ENCODE results near the gene CCDC40. TPM values are rescaled to one million over a fixed set of nuclear protein-coding genes. Genes with fewer than 3 reads are reported as not detected.

CCDC40 gene
- total and polyA plus RNA-seq, 4 experiments from 2014 or later: 0.28 to 1.3 TPM; not detected in 2

DNA sequence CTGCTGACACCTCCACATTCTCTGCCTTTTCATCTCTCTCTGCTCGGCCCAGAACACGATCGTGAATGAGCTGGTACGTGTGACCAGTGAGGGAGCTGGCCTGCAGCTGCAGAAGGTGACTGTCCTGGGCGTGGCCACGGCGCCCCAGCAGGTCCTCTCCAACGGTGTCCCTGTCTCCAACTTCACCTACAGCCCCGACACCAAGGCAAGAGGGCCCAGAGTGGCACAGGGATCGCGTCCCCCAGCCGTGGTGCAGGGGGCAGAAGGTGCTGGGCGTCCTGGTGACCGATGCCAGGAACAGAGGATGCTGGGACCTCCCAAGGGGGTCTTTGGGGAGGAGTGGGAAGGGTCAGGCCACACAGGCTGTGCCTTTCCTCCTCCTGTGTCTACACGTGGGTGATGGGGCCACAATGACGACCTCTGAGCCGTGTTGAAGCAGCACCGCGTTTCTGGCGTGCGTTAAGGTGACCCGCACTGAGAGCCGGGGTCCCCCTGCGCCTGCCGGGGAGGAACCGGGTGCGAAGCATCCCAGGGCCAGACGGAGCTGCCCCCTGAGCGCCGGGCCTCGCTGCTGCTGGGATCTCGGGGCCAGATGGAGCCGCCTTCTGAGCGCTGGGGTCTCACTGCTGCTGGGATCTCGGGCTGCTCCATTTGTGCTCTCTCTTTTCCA, 82.3 kb downstream of the CCDC40 start:
- Mint-ChIP-seq H3K4me1 (no peaks in the 10 kb centered on the region), H3K27ac (no peak overlapping the region), H3K27me3 (no peaks in the 10 kb centered on the region), H3K4me3 (no peak overlapping the region), H3K9me3 (peaks cover 0 to 6% (median 0%) of the 10 kb centered on the region in 8 donors), H3K36me3 (no peaks in the 10 kb centered on the region)
- Histone ChIP-seq H3K27ac (ENCODE audit: low read depth, low read length) (no peak overlapping the region), H3K36me3 (ENCODE audit: insufficient read depth, low read length) (no peaks in the 10 kb centered on the region), H3K4me3 (ENCODE audit: low read length in 2 of 2) (no peak overlapping the region), H3K9me3 (ENCODE audit: control insufficient read depth in 1 of 2, low read length in 2 of 2) (no peaks in the 10 kb centered on the region), H3K27me3 (ENCODE audit: insufficient read depth, low read length) (no peaks in the 10 kb centered on the region), H3K4me1 (ENCODE audit: insufficient read depth, low read length) (no peaks in the 10 kb centered on the region)
- POLR2A ChIA-PET (ENCODE audit: partially characterized antibody): interaction anchor here (1.2 kb wide), 1 partner anchor 17 kb away, joined by 6 read pairs; the partner anchor contains the start of gene GAA
- intact Hi-C loops (cut with micrococcal nuclease): no loop called here
- no peak for DNase-seq
- CTCF ChIA-PET (ENCODE audit: partially characterized antibody): no interaction called here

GRCh38 chr17:80119271-80119791, 82.9 kb downstream of the CCDC40 start:
- POLR2A ChIA-PET (ENCODE audit: partially characterized antibody): interaction anchor here (1.2 kb wide), 1 partner anchor 18 kb away, joined by 6 read pairs; the partner anchor contains the start of gene GAA
- Mint-ChIP-seq H3K27me3 (no peaks in the 10 kb centered on the region), H3K9me3 (peaks cover 0 to 6% (median 0%) of the 10 kb centered on the region in 8 donors), H3K36me3 (no peaks in the 10 kb centered on the region), H3K27ac (no peak overlapping the region), H3K4me1 (no peaks in the 10 kb centered on the region), H3K4me3 (no peak overlapping the region)
- H3K9me3 ChIP-seq (ENCODE audit: control insufficient read depth in 1 of 2, low read length in 2 of 2): no peaks in the 10 kb centered on the region
- DNase-seq: no peak
- H3K36me3 ChIP-seq (ENCODE audit: insufficient read depth, low read length): no peaks in the 10 kb centered on the region
- CTCF ChIA-PET (ENCODE audit: partially characterized antibody): no interaction called here
- H3K4me1 ChIP-seq (ENCODE audit: insufficient read depth, low read length): no peaks in the 10 kb centered on the region
- no peak overlapping the region for H3K4me3 ChIP-seq (ENCODE audit: low read length in 2 of 2)
- no peaks in the 10 kb centered on the region for H3K27me3 ChIP-seq (ENCODE audit: insufficient read depth, low read length)
- intact Hi-C loops (cut with micrococcal nuclease): no loop called here
- H3K27ac ChIP-seq (ENCODE audit: low read depth, low read length): no peak overlapping the region

DNA sequence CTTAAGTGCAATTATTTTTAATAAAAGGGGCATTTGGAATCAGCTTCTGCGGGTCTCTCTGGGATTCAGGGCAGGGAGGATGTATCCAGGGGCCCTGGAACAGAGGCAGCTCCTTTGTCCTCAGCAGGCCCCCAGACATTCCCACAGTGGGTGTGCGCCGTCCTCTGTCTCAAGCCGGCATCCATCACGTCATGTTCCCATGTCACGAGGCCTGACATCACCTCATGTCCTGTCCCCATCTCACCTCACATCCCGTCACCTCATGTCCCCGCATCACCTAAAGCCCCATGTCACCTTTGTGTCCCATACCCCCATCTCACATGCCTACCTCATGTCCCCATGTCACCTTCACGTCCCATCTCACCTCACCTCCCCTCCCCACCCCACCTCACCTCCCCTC, 83.4 kb downstream of the CCDC40 start:
- no peak overlapping the region for H3K27ac ChIP-seq (ENCODE audit: low read depth, low read length)
- Mint-ChIP-seq H3K36me3 (no peaks in the 10 kb centered on the region), H3K27ac (no peak overlapping the region), H3K27me3 (no peaks in the 10 kb centered on the region), H3K9me3 (peaks cover 0 to 6% (median 0%) of the 10 kb centered on the region in 8 donors), H3K4me3 (no peak overlapping the region), H3K4me1 (no peaks in the 10 kb centered on the region)
- ChIA-PET POLR2A (ENCODE audit: partially characterized antibody) (interaction anchor here (1.2 kb wide), 1 partner anchor 18 kb away, joined by 6 read pairs; the partner anchor contains the start of gene GAA), CTCF (ENCODE audit: partially characterized antibody) (no interaction called here)
- no peak for DNase-seq
- no peaks in the 10 kb centered on the region for H3K9me3 ChIP-seq (ENCODE audit: control insufficient read depth in 1 of 2, low read length in 2 of 2)
- no peaks in the 10 kb centered on the region for H3K27me3 ChIP-seq (ENCODE audit: insufficient read depth, low read length)
- H3K4me3 ChIP-seq (ENCODE audit: low read length in 2 of 2): no peak overlapping the region
- no peaks in the 10 kb centered on the region for H3K4me1 ChIP-seq (ENCODE audit: insufficient read depth, low read length)
- H3K36me3 ChIP-seq (ENCODE audit: insufficient read depth, low read length): no peaks in the 10 kb centered on the region
- intact Hi-C loops (cut with micrococcal nuclease): no loop called here

DNA sequence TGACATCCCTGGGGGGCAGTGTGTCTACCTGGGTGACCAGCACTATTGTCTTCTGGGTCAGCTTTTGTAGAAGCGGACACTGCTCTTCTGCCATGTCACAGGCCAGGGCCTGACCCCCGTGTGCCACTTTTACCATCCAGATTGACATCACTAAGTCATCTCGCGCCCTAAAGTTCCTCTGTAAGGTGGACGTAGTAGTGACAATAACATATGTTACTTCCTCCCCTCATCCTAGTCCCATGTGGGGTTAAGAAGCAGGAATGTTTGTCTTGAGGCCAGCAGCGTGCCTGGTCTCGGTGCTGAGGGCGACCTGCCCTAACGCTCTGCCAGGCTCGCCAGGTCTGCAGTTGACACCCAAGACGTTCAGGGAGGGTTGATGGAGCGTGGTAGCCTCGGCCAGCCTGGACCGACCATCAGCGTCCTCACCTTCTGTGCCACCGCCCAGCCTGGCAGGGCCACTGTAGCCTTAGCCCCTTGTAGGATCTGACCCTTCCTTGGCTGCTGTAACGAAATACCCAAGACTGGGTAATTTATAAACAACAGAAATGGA, 85.7 kb downstream of the CCDC40 start:
- H3K4me1 ChIP-seq (ENCODE audit: insufficient read depth, low read length): no peaks in the 10 kb centered on the region
- no peaks in the 10 kb centered on the region for H3K36me3 ChIP-seq (ENCODE audit: insufficient read depth, low read length)
- ChIA-PET POLR2A (ENCODE audit: partially characterized antibody) (no interaction called here), CTCF (ENCODE audit: partially characterized antibody) (no interaction called here)
- Mint-ChIP-seq H3K9me3 (no peaks in the 10 kb centered on the region), H3K27me3 (peaks cover 3 to 5% of the 10 kb centered on the region in 2 donors), H3K4me3 (no peak overlapping the region), H3K36me3 (no peaks in the 10 kb centered on the region), H3K4me1 (no peaks in the 10 kb centered on the region), H3K27ac (peak overlapping the region in 1 of 7 donors; percentile 65)
- no peak overlapping the region for H3K4me3 ChIP-seq (ENCODE audit: low read length in 2 of 2)
- H3K9me3 ChIP-seq (ENCODE audit: control insufficient read depth in 1 of 2, low read length in 2 of 2): no peaks in the 10 kb centered on the region
- no peaks in the 10 kb centered on the region for H3K27me3 ChIP-seq (ENCODE audit: insufficient read depth, low read length)
- DNase-seq: no peak
- intact Hi-C loops (cut with micrococcal nuclease): no loop called here
- no peak overlapping the region for H3K27ac ChIP-seq (ENCODE audit: low read depth, low read length)

DNA sequence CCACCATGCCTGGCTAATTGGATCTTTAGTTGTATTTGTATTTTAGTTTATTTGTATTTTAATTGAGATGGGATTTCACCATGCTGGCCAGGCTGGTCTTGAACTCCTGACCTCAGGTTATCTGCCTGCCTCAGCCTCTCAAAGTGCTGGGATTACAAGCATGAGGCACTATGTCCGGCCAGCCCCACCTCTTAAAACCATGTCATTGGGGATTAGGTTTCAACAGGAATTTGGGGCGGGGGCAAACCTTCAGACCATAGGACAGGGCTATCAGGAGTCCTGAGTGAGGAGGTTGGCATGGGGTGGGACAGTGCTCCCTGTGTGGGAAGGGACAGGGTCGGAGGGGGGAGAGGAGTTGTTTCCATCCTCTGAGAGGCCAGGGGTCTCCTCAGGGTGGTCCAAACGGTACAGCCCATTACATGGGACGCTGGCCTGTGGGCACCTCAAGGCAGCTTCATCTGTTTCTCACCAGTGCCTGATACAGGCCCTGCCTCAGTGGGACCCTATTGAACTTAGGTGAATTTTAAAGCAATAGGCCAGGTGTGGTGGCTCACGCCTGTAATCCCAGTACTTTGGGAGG, 86.6 kb downstream of the CCDC40 start:
- CTCF ChIA-PET (ENCODE audit: partially characterized antibody): no interaction called here

DNA sequence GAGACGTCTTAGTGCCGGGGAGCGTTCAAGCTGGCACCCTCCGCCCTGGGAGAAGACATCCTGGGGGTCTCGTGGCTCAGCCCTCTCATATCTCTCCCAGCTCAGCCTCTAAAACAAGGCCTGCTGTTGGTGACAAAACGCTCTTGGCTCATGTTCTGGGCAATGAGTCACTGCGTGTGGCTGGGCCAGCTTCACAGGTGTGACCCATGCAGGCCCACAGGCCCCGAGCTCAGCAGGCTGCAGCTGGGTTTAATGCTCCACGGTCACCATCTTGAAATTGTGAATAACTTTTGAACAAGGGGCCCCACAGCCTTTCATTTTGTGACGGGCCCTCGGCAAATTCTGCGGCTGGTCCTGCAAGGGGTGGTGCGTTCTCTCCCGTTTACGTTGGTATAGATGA, 87.3 kb downstream of the CCDC40 start:
- ChIA-PET POLR2A (ENCODE audit: partially characterized antibody) (no interaction called here), CTCF (ENCODE audit: partially characterized antibody) (no interaction called here)

More for the DNA sequence above, 86.6 kb downstream of the CCDC40 start:
- H3K4me1 Mint-ChIP-seq: no peaks in the 10 kb centered on the region
- no peak overlapping the region for H3K4me3 Mint-ChIP-seq
- H3K27me3 Mint-ChIP-seq: peaks cover 3 to 5% of the 10 kb centered on the region in 2 donors
- H3K27ac Mint-ChIP-seq: no peak overlapping the region
- DNase-seq: no peak
- H3K4me1 ChIP-seq (ENCODE audit: insufficient read depth, low read length): no peaks in the 10 kb centered on the region
- no peak overlapping the region for H3K27ac ChIP-seq (ENCODE audit: low read depth, low read length)
- no peaks in the 10 kb centered on the region for H3K36me3 ChIP-seq (ENCODE audit: insufficient read depth, low read length)
- POLR2A ChIA-PET (ENCODE audit: partially characterized antibody): no interaction called here
- no peaks in the 10 kb centered on the region for H3K9me3 ChIP-seq (ENCODE audit: control insufficient read depth in 1 of 2, low read length in 2 of 2)
- intact Hi-C loops (cut with micrococcal nuclease): no loop called here
- H3K4me3 ChIP-seq (ENCODE audit: low read length in 2 of 2): no peak overlapping the region
- H3K36me3 Mint-ChIP-seq: no peaks in the 10 kb centered on the region
- no peaks in the 10 kb centered on the region for H3K27me3 ChIP-seq (ENCODE audit: insufficient read depth, low read length)
- no peaks in the 10 kb centered on the region for H3K9me3 Mint-ChIP-seq

DNA sequence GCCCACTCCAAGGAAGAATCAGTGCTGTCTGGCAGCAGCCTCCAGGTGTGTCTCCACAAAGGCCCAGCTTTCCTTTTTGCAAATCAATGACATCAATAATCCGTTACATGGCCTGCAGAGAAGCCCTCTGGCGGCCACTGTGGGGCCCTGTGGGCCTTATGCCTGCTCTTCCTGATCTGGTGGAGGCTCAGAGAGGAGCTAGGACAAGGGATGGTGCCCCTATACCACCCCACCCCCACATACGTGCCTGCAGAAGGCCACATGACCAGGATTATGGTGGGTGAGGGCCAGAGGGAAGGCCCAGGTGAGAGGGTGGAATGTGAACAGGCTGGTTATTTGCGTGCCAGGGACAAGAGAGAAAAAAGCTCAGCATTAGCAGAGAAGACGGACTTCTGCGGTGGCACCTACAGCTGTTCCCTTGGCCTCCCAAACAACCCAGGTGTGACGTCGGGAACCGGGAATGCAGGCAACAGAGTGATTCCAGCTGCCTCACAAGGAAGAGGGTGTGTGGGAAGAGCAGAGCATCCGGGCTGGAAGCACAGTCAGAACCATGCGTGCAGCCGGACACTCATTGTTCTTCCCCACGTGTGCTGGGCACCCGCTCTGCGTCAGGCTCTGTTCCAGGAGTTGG, 88.0 kb downstream of the CCDC40 start:
- no peak overlapping the region for H3K27ac ChIP-seq (ENCODE audit: low read depth, low read length)
- Mint-ChIP-seq H3K4me1 (no peaks in the 10 kb centered on the region), H3K36me3 (no peaks in the 10 kb centered on the region), H3K4me3 (no peak overlapping the region), H3K27ac (peak overlapping the region in 1 of 7 donors; percentile 12), H3K9me3 (no peaks in the 10 kb centered on the region), H3K27me3 (peaks cover 4 to 5% of the 10 kb centered on the region in 2 donors)
- ChIA-PET CTCF (ENCODE audit: partially characterized antibody) (interaction anchor here (1.0 kb wide), 1 partner anchor 73 kb away, joined by 3 read pairs; no protein-coding TSS in a partner anchor), POLR2A (ENCODE audit: partially characterized antibody) (no interaction called here)
- no peaks in the 10 kb centered on the region for H3K4me1 ChIP-seq (ENCODE audit: insufficient read depth, low read length)
- no peak overlapping the region for H3K4me3 ChIP-seq (ENCODE audit: low read length in 2 of 2)
- intact Hi-C loops (cut with micrococcal nuclease): no loop called here
- no peaks in the 10 kb centered on the region for H3K36me3 ChIP-seq (ENCODE audit: insufficient read depth, low read length)
- DNase-seq: no peak
- H3K9me3 ChIP-seq (ENCODE audit: control insufficient read depth in 1 of 2, low read length in 2 of 2): no peaks in the 10 kb centered on the region
- H3K27me3 ChIP-seq (ENCODE audit: insufficient read depth, low read length): no peaks in the 10 kb centered on the region

More for the DNA sequence above, 87.3 kb downstream of the CCDC40 start:
- Mint-ChIP-seq H3K4me3 (no peak overlapping the region), H3K4me1 (no peaks in the 10 kb centered on the region), H3K27me3 (peaks cover 3 to 5% of the 10 kb centered on the region in 2 donors), H3K36me3 (no peaks in the 10 kb centered on the region), H3K27ac (no peak overlapping the region), H3K9me3 (no peaks in the 10 kb centered on the region)
- intact Hi-C loops (cut with micrococcal nuclease): no loop called here
- Histone ChIP-seq H3K9me3 (ENCODE audit: control insufficient read depth in 1 of 2, low read length in 2 of 2) (no peaks in the 10 kb centered on the region), H3K27ac (ENCODE audit: low read depth, low read length) (no peak overlapping the region), H3K27me3 (ENCODE audit: insufficient read depth, low read length) (no peaks in the 10 kb centered on the region), H3K36me3 (ENCODE audit: insufficient read depth, low read length) (no peaks in the 10 kb centered on the region), H3K4me3 (ENCODE audit: low read length in 2 of 2) (no peak overlapping the region), H3K4me1 (ENCODE audit: insufficient read depth, low read length) (no peaks in the 10 kb centered on the region)
- DNase-seq: no peak

All from CD4-positive, alpha-beta memory T cell (primary cell).